T-helper 17 cell (primary cell): Measurements from ENCODE around the gene HECW1. TPM values are rescaled to one million over a fixed set of nuclear protein-coding genes. Genes with fewer than 3 reads are reported as not detected.

Experiments used
- ATAC-seq: fragments of 150-1000 bp; cut with Tn5 transposase; 2 replicates; pipeline ENCODE4 v1.10.0; 2021; ENCODE audit warnings: mild to moderate bottlenecking, moderate library complexity
- DNase-seq, 3 donors: peaks; one replicate each; pipeline versions ENCODE4 v3.0.0 to v3.0.0-alpha.2; 2020 to 2021
- H3K9me3 ChIP-seq: one replicate; pipeline ENCODE4 v1.7.0; 2013; ENCODE audit warnings: low read length, mild to moderate bottlenecking; ENCODE audit not compliant: control insufficient read depth, poor library complexity, severe bottlenecking
- H3K27ac Mint-ChIP-seq: one replicate; pipeline ENCODE4 v1.8.0; 2022; ENCODE audit warnings: mild to moderate bottlenecking, moderate library complexity, mixed read lengths
- H3K27me3 Mint-ChIP-seq: one replicate; pipeline ENCODE4 v1.8.0; 2022; ENCODE audit warnings: mixed read lengths
- H3K36me3 Mint-ChIP-seq: one replicate; pipeline ENCODE4 v1.8.0; 2022; ENCODE audit warnings: low read depth, mixed read lengths
- H3K4me1 Mint-ChIP-seq: one replicate; pipeline ENCODE4 v1.8.0; 2022; ENCODE audit warnings: mild to moderate bottlenecking, mixed read lengths
- H3K4me3 Mint-ChIP-seq: one replicate; pipeline ENCODE4 v1.8.0; 2022; ENCODE audit warnings: mild to moderate bottlenecking, moderate library complexity, mixed read lengths
- total RNA-seq, 4 donors: library from RNA in 2 of 4; stranded (reverse) in 2 of 4; gene quantifications; one replicate each; pipeline ENCODE4 v1.2.3 and lab custom pipeline; 2022 to 2026

The HECW1 gene
- total RNA-seq, 2 donors from 2014 or later, result not detected

GRCh38 chr7:43379210-43379609 lies 266.8 kb downstream of the HECW1 start:
- Mint-ChIP-seq H3K27me3 (peaks cover 31% of the 10 kb centered on the region), H3K27ac (no peak overlapping the region), H3K36me3 (no peaks in the 10 kb centered on the region), H3K4me3 (no peak overlapping the region), H3K4me1 (no peaks in the 10 kb centered on the region)
- no peaks in the 10 kb centered on the region for H3K9me3 ChIP-seq
- DNase-seq, result no peak
- ATAC-seq, result no peak

GRCh38 chr7:43384616-43385308 lies 272.3 kb downstream of the HECW1 start:
- no peak overlapping the region for H3K4me3 Mint-ChIP-seq
- DNase-seq, result no peak
- ATAC-seq, result no peak
- H3K27me3 Mint-ChIP-seq, result peaks cover 26% of the 10 kb centered on the region
- no peak overlapping the region for H3K27ac Mint-ChIP-seq
- no peaks in the 10 kb centered on the region for H3K36me3 Mint-ChIP-seq
- H3K4me1 Mint-ChIP-seq, result no peaks in the 10 kb centered on the region
- peaks cover 5% of the 10 kb centered on the region for H3K9me3 ChIP-seq

- ATAC-seq, result no peak
- no peak for DNase-seq
- Mint-ChIP-seq H3K27ac (no peak overlapping the region), H3K27me3 (peaks cover 24% of the 10 kb centered on the region), H3K4me3 (no peak overlapping the region), H3K4me1 (no peaks in the 10 kb centered on the region), H3K36me3 (no peaks in the 10 kb centered on the region)
- peaks cover 5% of the 10 kb centered on the region for H3K9me3 ChIP-seq
Measured at GRCh38 chr7:43385309-43385680, 272.8 kb downstream of the HECW1 start.

- DNase-seq, result no peak
- H3K9me3 ChIP-seq, result peaks cover 5% of the 10 kb centered on the region
- no peaks in the 10 kb centered on the region for H3K36me3 Mint-ChIP-seq
- no peaks in the 10 kb centered on the region for H3K4me1 Mint-ChIP-seq
- peaks cover 24% of the 10 kb centered on the region for H3K27me3 Mint-ChIP-seq
- H3K27ac Mint-ChIP-seq, result no peak overlapping the region
- H3K4me3 Mint-ChIP-seq, result no peak overlapping the region
- ATAC-seq, result no peak
Measured at GRCh38 chr7:43385856-43386255, 273.4 kb downstream of the HECW1 start.

- Mint-ChIP-seq H3K27ac (no peak overlapping the region), H3K36me3 (no peaks in the 10 kb centered on the region), H3K4me1 (no peaks in the 10 kb centered on the region), H3K4me3 (no peak overlapping the region), H3K27me3 (peaks cover 22% of the 10 kb centered on the region)
- ATAC-seq, result no peak
- no peak for DNase-seq
- H3K9me3 ChIP-seq, result peaks cover 5% of the 10 kb centered on the region
Measured at GRCh38 chr7:43387932-43388331, 275.5 kb downstream of the HECW1 start.

GRCh38 chr7:43390576-43390975 lies 278.1 kb downstream of the HECW1 start:
- H3K9me3 ChIP-seq, result peaks cover 5% of the 10 kb centered on the region
- Mint-ChIP-seq H3K27me3 (peaks cover 22% of the 10 kb centered on the region), H3K36me3 (no peaks in the 10 kb centered on the region), H3K27ac (no peak overlapping the region), H3K4me1 (no peaks in the 10 kb centered on the region), H3K4me3 (no peak overlapping the region)
- ATAC-seq (no peak), DNase-seq (no peak)

- H3K9me3 ChIP-seq, result no peaks in the 10 kb centered on the region
- Mint-ChIP-seq H3K4me1 (no peaks in the 10 kb centered on the region), H3K4me3 (no peak overlapping the region), H3K27me3 (peaks cover 27% of the 10 kb centered on the region), H3K36me3 (peaks cover under 1% of the 10 kb centered on the region), H3K27ac (no peak overlapping the region)
- DNase-seq (no peak), ATAC-seq (no peak)
Measured at GRCh38 chr7:43391518-43391917, 279.1 kb downstream of the HECW1 start.

- Mint-ChIP-seq H3K36me3 (peaks cover 9% of the 10 kb centered on the region), H3K27ac (no peak overlapping the region), H3K4me3 (no peak overlapping the region), H3K4me1 (no peaks in the 10 kb centered on the region), H3K27me3 (peaks cover 26% of the 10 kb centered on the region)
- ATAC-seq (no peak), DNase-seq (no peak)
- H3K9me3 ChIP-seq, result no peaks in the 10 kb centered on the region
Measured at GRCh38 chr7:43392638-43393330, 280.3 kb downstream of the HECW1 start.

GRCh38 chr7:43394441-43395130 lies 282.1 kb downstream of the HECW1 start:
- Mint-ChIP-seq H3K27ac (no peak overlapping the region), H3K27me3 (peaks cover 35% of the 10 kb centered on the region), H3K4me1 (no peaks in the 10 kb centered on the region)

GRCh38 chr7:43395351-43395750 lies 282.9 kb downstream of the HECW1 start:
- Mint-ChIP-seq H3K27me3 (peaks cover 40% of the 10 kb centered on the region), H3K4me1 (no peaks in the 10 kb centered on the region), H3K27ac (no peak overlapping the region), H3K4me3 (no peak overlapping the region), H3K36me3 (peaks cover 9% of the 10 kb centered on the region)
- DNase-seq, result no peak
- ATAC-seq, result no peak
- H3K9me3 ChIP-seq, result no peaks in the 10 kb centered on the region

More at GRCh38 chr7:43394441-43395130, 282.1 kb downstream of the HECW1 start:
- H3K4me3 Mint-ChIP-seq, result no peak overlapping the region
- H3K9me3 ChIP-seq, result no peaks in the 10 kb centered on the region
- ATAC-seq (no peak), DNase-seq (no peak)
- H3K36me3 Mint-ChIP-seq, result peaks cover 9% of the 10 kb centered on the region

GRCh38 chr7:43396187-43396740 lies 283.8 kb downstream of the HECW1 start:
- peaks cover 49% of the 10 kb centered on the region for H3K27me3 Mint-ChIP-seq
- DNase-seq (no peak), ATAC-seq (no peak)
- no peaks in the 10 kb centered on the region for H3K4me1 Mint-ChIP-seq
- H3K27ac Mint-ChIP-seq, result no peak overlapping the region
- no peaks in the 10 kb centered on the region for H3K9me3 ChIP-seq
- no peak overlapping the region for H3K4me3 Mint-ChIP-seq
- H3K36me3 Mint-ChIP-seq, result peaks cover 9% of the 10 kb centered on the region

- H3K27ac Mint-ChIP-seq, result no peak overlapping the region
- H3K4me3 Mint-ChIP-seq, result no peak overlapping the region
- H3K36me3 Mint-ChIP-seq, result peaks cover 13% of the 10 kb centered on the region
- ATAC-seq, result no peak
- no peaks in the 10 kb centered on the region for H3K9me3 ChIP-seq
- no peaks in the 10 kb centered on the region for H3K4me1 Mint-ChIP-seq
- H3K27me3 Mint-ChIP-seq, result peaks cover 56% of the 10 kb centered on the region
- DNase-seq, result no peak
Measured at GRCh38 chr7:43398831-43399230, 286.4 kb downstream of the HECW1 start.

- no peaks in the 10 kb centered on the region for H3K9me3 ChIP-seq
- ATAC-seq, result no peak
- no peak for DNase-seq
- Mint-ChIP-seq H3K27me3 (peaks cover 10% of the 10 kb centered on the region), H3K4me3 (no peak overlapping the region), H3K4me1 (no peaks in the 10 kb centered on the region), H3K36me3 (peaks cover 8% of the 10 kb centered on the region), H3K27ac (no peak overlapping the region)
Measured at GRCh38 chr7:43405948-43406347, 293.5 kb downstream of the HECW1 start.
